GM23338 (cell line): Measurements from ENCODE around the gene TNS3. TPM values are rescaled to one million over a fixed set of nuclear protein-coding genes. Genes with fewer than 3 reads are reported as not detected.

Source experiments
- ATAC-seq: fragments of 200-7000 bp; cut with Tn5 transposase; 3 replicates; pipeline ENCODE4 v1.9.1; 2020
- DNase-seq: peaks from one replicate; pipeline ENCODE4 v3.0.0-alpha.2; 2015; ENCODE audit warnings: low spot score
- H2AFZ ChIP-seq: fragments of 200-600 bp; sonication (generic); 2 replicates; pipeline ENCODE4 v1.8.0; 2016; ENCODE audit warnings: antibody characterized with exemption, mild to moderate bottlenecking, moderate library complexity
- H3F3A ChIP-seq: fragments of 200-600 bp; sonication (generic); replicated peaks from 2 replicates; pipeline ENCODE4 v1.8.0; 2017; ENCODE audit warnings: antibody characterized with exemption, mixed run types, low read depth
- H3K27ac ChIP-seq: fragments of 200-600 bp; sonication (generic); 2 replicates; pipeline ENCODE4 v1.6.1; 2016; ENCODE audit warnings: low read depth
- H3K27me3 ChIP-seq: fragments of 200-600 bp; sonication (generic); 2 replicates; pipeline ENCODE4 v1.8.0; 2016; ENCODE audit warnings: mild to moderate bottlenecking, mixed run types, moderate library complexity; ENCODE audit not compliant: insufficient read depth
- H3K36me3 ChIP-seq: fragments of 200-600 bp; sonication (generic); 2 replicates; pipeline ENCODE4 v1.8.0; 2016; ENCODE audit warnings: mild to moderate bottlenecking; ENCODE audit not compliant: insufficient read depth
- H3K4me1 ChIP-seq: fragments of 200-600 bp; sonication (generic); 2 replicates; pipeline ENCODE4 v1.8.0; 2016; ENCODE audit warnings: mild to moderate bottlenecking, moderate library complexity; ENCODE audit not compliant: insufficient read depth
- H3K4me2 ChIP-seq: fragments of 200-600 bp; sonication (generic); 2 replicates; pipeline ENCODE4 v1.7.1; 2017; ENCODE audit warnings: mixed run types
- H3K4me3 ChIP-seq: fragments of 200-600 bp; sonication (generic); 2 replicates; pipeline ENCODE4 v1.6.1; 2016; ENCODE audit warnings: mixed run types
- H3K79me2 ChIP-seq: fragments of 200-600 bp; sonication (generic); replicated peaks from 2 replicates; pipeline ENCODE4 v1.8.0; 2017; ENCODE audit warnings: mild to moderate bottlenecking; ENCODE audit not compliant: insufficient read depth
- H3K9me2 ChIP-seq: fragments of 200-600 bp; sonication (generic); 2 replicates; pipeline ENCODE4 v1.8.0; 2017; ENCODE audit not compliant: insufficient read depth
- H4K20me1 ChIP-seq: fragments of 200-600 bp; sonication (generic); replicated peaks from 2 replicates; pipeline ENCODE4 v1.8.0; 2017; ENCODE audit warnings: mild to moderate bottlenecking; ENCODE audit not compliant: insufficient read depth
- H3K27ac Mint-ChIP-seq: 2 replicates; pipeline ENCODE4 v1.8.0; 2020; ENCODE audit warnings: inconsistent platforms, mild to moderate bottlenecking, moderate library complexity, mixed read lengths
- H3K27me3 Mint-ChIP-seq: 3 replicates; pipeline ENCODE4 v1.8.0; 2022; ENCODE audit warnings: low read depth, mild to moderate bottlenecking, moderate library complexity, mixed read lengths, inconsistent platforms; ENCODE audit not compliant: insufficient read depth, poor library complexity
- H3K36me3 Mint-ChIP-seq: 3 replicates; pipeline ENCODE4 v1.8.0; 2021; ENCODE audit warnings: low read depth, mild to moderate bottlenecking, inconsistent platforms, moderate library complexity, mixed read lengths
- H3K4me1 Mint-ChIP-seq: 3 replicates; pipeline ENCODE4 v1.8.0; 2020; ENCODE audit warnings: mild to moderate bottlenecking, inconsistent platforms, mixed read lengths
- H3K4me3 Mint-ChIP-seq: 3 replicates; pipeline ENCODE4 v1.8.0; 2021; ENCODE audit warnings: moderate library complexity, mild to moderate bottlenecking, inconsistent platforms, mixed read lengths
- H3K9me3 Mint-ChIP-seq: 3 replicates; pipeline ENCODE4 v1.8.0; 2020; ENCODE audit warnings: moderate library complexity, mild to moderate bottlenecking, inconsistent platforms, mixed read lengths
- CREB1 ChIP-seq: fragments of 250-450 bp; sonication (Bioruptor Pico); IDR thresholded peaks from 2 replicates; pipeline ENCODE4 v1.5.0; 2020; ENCODE audit warnings: low read depth, mild to moderate bottlenecking, moderate library complexity
- CTCF ChIP-seq, 2 experiments: fragments of 200-600 bp in 1 of 2; sonication (generic) in 1 of 2; conservative IDR thresholded peaks; 2 replicates each; pipeline versions ENCODE4 v1.5.1 to v1.6.1; 2016 to 2017; ENCODE audit warnings: antibody characterized with exemption in 2 of 2, low read depth in 2 of 2, mild to moderate bottlenecking in 2 of 2, moderate library complexity in 1 of 2
- ETS1 ChIP-seq: IDR thresholded peaks from 2 replicates; pipeline ENCODE4 v1.6.1; 2016; ENCODE audit warnings: antibody characterized with exemption
- EZH2 ChIP-seq: fragments of 200-600 bp; sonication (generic); IDR thresholded peaks from one replicate; pipeline ENCODE4 v1.8.0; 2017; ENCODE audit warnings: antibody characterized with exemption, mild to moderate bottlenecking, low read depth; ENCODE audit not compliant: unreplicated experiment
- EZH2phosphoT487 ChIP-seq: fragments of 200-600 bp; sonication (generic); IDR thresholded peaks from one replicate; pipeline ENCODE4 v1.8.1; 2018; ENCODE audit warnings: antibody characterized with exemption; ENCODE audit not compliant: unreplicated experiment
- JUNB ChIP-seq: IDR thresholded peaks from one replicate; pipeline ENCODE4 v1.6.1; 2016; ENCODE audit warnings: antibody characterized with exemption; ENCODE audit not compliant: unreplicated experiment
- NANOG ChIP-seq: IDR thresholded peaks from 2 replicates; pipeline ENCODE4 v1.6.1; 2016; ENCODE audit warnings: antibody characterized with exemption, borderline replicate concordance
- POLR2AphosphoS5 ChIP-seq: IDR thresholded peaks from 2 replicates; pipeline ENCODE4 v1.6.1; 2016; ENCODE audit warnings: antibody characterized with exemption, low read depth
- REST ChIP-seq: IDR thresholded peaks from one replicate; pipeline ENCODE4 v1.6.1; 2018; ENCODE audit warnings: antibody characterized with exemption; ENCODE audit not compliant: unreplicated experiment
- STAT1 ChIP-seq: IDR thresholded peaks from one replicate; pipeline ENCODE4 v1.6.1; 2016; ENCODE audit warnings: antibody characterized with exemption; ENCODE audit not compliant: unreplicated experiment
- ZNF114 ChIP-seq: fragments of 250-450 bp; sonication (Bioruptor Pico); IDR thresholded peaks from 2 replicates; pipeline ENCODE4 v1.5.0; 2020; ENCODE audit warnings: mild to moderate bottlenecking, moderate library complexity
- ZNF331 ChIP-seq: fragments of 250-450 bp; sonication (Bioruptor Pico); IDR thresholded peaks from 2 replicates; pipeline ENCODE4 v1.5.0; 2020; ENCODE audit warnings: low read depth, mild to moderate bottlenecking, moderate library complexity
- ZNF462 ChIP-seq: fragments of 250-450 bp; sonication (Bioruptor Pico); IDR thresholded peaks from 2 replicates; pipeline ENCODE4 v1.5.0; 2020; ENCODE audit warnings: mild to moderate bottlenecking, moderate library complexity
- polyA plus RNA-seq: library from polyadenylated mRNA; unstranded; fragments of >200 nt; fragmentation: Nextera tagmentation; extraction: Ambion mirVana; gene quantifications from 2 replicates; pipeline ENCODE4 v1.2.1, GENCODE V29; 2016
- total RNA-seq: library from RNA; depleted of rRNA; stranded (reverse); fragments of >200 nt; shearing (Covaris generic); gene quantifications from 2 replicates; pipeline ENCODE4 v1.2.3, GENCODE V29; 2014

Gene TNS3
- total and polyA plus RNA-seq, 2 experiments from 2014 or later, result 6.2 to 28.7 TPM

- H4K20me1 ChIP-seq, result no peaks in the 10 kb centered on the region
- H3K27me3 Mint-ChIP-seq, result peaks cover 11% of the 10 kb centered on the region
- H2AFZ ChIP-seq, result no peak overlapping the region
- H3K27me3 ChIP-seq, result no peaks in the 10 kb centered on the region
- H3K27ac ChIP-seq, result no peak overlapping the region
- peaks cover 15% of the 10 kb centered on the region; the same call in 1 of the 2 replicates for H3K9me2 ChIP-seq
- no peak overlapping the region for H3K4me3 ChIP-seq
- H3K27ac Mint-ChIP-seq, result no peak overlapping the region
- H3K4me1 ChIP-seq, result no peaks in the 10 kb centered on the region; the same call in 1 of the 2 replicates
- no peaks in the 10 kb centered on the region for H3F3A ChIP-seq
- H3K4me1 Mint-ChIP-seq, result peaks cover 4% of the 10 kb centered on the region
- H3K79me2 ChIP-seq, result no peaks in the 10 kb centered on the region
- H3K4me2 ChIP-seq, result no peak overlapping the region
- H3K9me3 Mint-ChIP-seq, result no peaks in the 10 kb centered on the region; the same call in 2 of the 3 replicates
- H3K4me3 Mint-ChIP-seq, result no peak overlapping the region
- ATAC-seq (no peak), DNase-seq (no peak)
- TF ChIP-seq ZNF331 (CRISPR knock-in tag) (no peak), NANOG (no peak), POLR2AphosphoS5 (no peak), REST (no peak), STAT1 (no peak), EZH2phosphoT487 (no peak), ETS1 (no peak), ZNF114 (no peak), ZNF462 (CRISPR knock-in tag) (no peak), CREB1 (CRISPR knock-in tag) (no peak), JUNB (no peak), CTCF (conservative IDR thresholded peaks at IDR 0.05; ENCODE audit: low read depth in 2 of 2) (no peak), EZH2 (no peak)
- H3K36me3 ChIP-seq, result no peaks in the 10 kb centered on the region
- no peaks in the 10 kb centered on the region for H3K36me3 Mint-ChIP-seq
These were observed 35.2 kb upstream of the TNS3 start for GRCh38 chr7:47617131-47617530.
